Loucy (cell line): ENCODE measurements around the gene BICD2.

ENCODE experiments used
- EZH2phosphoT487 ChIP-seq: fragments of 200-600 bp; IDR thresholded peaks from 2 replicates; pipeline ENCODE4 v1.6.1; 2018; ENCODE audit warnings: antibody characterized with exemption, mild to moderate bottlenecking, moderate library complexity, borderline replicate concordance
- TF ChIP-seq, protein P1 (sequence below): fragments of 200-600 bp; sonication (generic); conservative IDR thresholded peaks from 2 replicates; pipeline ENCODE4 v1.5.1; 2014; ENCODE audit warnings: mild to moderate bottlenecking, antibody characterized with exemption, low read length

DNA sequence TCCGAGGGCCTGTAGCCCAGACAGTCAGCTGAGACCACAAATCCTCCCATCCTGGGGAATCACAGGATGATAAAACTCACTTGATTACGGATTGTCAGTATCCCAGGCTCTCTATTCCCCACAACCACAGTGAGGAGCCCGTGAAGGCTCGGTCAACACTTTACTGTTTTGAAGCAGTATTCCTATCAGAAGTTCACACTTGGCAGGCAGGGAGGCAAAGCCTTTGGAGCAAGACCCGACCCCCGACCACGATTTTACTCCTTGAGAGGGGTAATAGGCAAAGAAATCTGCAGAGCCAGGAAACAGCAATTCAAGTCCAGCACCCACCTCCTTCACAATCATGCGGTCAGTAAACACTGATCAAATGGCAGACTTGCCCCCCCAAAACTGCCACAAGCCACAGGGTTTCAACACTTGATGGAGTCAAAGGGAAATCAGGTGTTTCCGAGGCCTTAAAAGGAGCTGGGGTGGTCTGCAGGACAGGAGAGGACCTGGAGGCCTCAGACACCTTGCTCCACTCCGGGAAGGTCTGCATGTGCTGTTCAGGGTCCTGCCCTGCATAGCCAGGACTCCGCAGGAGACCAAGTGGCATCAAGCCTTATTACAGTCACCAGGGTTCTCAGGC lies 25.2 kb downstream of the BICD2 start:
- TF ChIP-seq, protein P1, sequence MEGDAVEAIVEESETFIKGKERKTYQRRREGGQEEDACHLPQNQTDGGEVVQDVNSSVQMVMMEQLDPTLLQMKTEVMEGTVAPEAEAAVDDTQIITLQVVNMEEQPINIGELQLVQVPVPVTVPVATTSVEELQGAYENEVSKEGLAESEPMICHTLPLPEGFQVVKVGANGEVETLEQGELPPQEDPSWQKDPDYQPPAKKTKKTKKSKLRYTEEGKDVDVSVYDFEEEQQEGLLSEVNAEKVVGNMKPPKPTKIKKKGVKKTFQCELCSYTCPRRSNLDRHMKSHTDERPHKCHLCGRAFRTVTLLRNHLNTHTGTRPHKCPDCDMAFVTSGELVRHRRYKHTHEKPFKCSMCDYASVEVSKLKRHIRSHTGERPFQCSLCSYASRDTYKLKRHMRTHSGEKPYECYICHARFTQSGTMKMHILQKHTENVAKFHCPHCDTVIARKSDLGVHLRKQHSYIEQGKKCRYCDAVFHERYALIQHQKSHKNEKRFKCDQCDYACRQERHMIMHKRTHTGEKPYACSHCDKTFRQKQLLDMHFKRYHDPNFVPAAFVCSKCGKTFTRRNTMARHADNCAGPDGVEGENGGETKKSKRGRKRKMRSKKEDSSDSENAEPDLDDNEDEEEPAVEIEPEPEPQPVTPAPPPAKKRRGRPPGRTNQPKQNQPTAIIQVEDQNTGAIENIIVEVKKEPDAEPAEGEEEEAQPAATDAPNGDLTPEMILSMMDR: no peak
- no peak for TF ChIP-seq EZH2phosphoT487
